Hepatocyte (in vitro differentiated cells): ENCODE results near the gene STAT1. TPM values are rescaled to one million over a fixed set of nuclear protein-coding genes. Genes with fewer than 3 reads are reported as not detected.

Experiments
- DNase-seq: peaks from one replicate; pipeline ENCODE4 v3.0.0-alpha.2; 2016; ENCODE audit warnings: low spot score
- H2AFZ ChIP-seq: fragments of 200-600 bp; sonication (generic); 2 replicates; pipeline ENCODE4 v1.6.0; 2016; ENCODE audit warnings: antibody characterized with exemption, mild to moderate bottlenecking
- H3K27ac ChIP-seq: fragments of 200-600 bp; sonication (generic); 2 replicates; pipeline ENCODE4 v1.5.1; 2016; ENCODE audit warnings: mild to moderate bottlenecking
- H3K27me3 ChIP-seq: fragments of 200-600 bp; sonication (generic); 2 replicates; pipeline ENCODE4 v1.6.1; 2016
- H3K36me3 ChIP-seq: fragments of 200-600 bp; sonication (generic); replicated peaks from 2 replicates; pipeline ENCODE4 v1.5.1; 2016; ENCODE audit warnings: low read depth; ENCODE audit not compliant: insufficient read depth
- H3K4me1 ChIP-seq: fragments of 200-600 bp; sonication (generic); 2 replicates; pipeline ENCODE4 v1.5.1; 2016; ENCODE audit warnings: mild to moderate bottlenecking, moderate library complexity; ENCODE audit not compliant: insufficient read depth
- H3K4me2 ChIP-seq: fragments of 200-600 bp; sonication (generic); 2 replicates; pipeline ENCODE4 v1.6.0; 2016
- H3K4me3 ChIP-seq: fragments of 200-600 bp; sonication (generic); 2 replicates; pipeline ENCODE4 v1.5.1; 2016; ENCODE audit warnings: mild to moderate bottlenecking
- H3K79me2 ChIP-seq: fragments of 200-600 bp; sonication (generic); 2 replicates; pipeline ENCODE4 v1.6.0; 2017; ENCODE audit warnings: mild to moderate bottlenecking
- H3K9me2 ChIP-seq: fragments of 200-600 bp; sonication (generic); replicated peaks from 2 replicates; pipeline ENCODE4 v1.6.0; 2017; ENCODE audit warnings: mild to moderate bottlenecking; ENCODE audit not compliant: insufficient read depth
- H3K9me3 ChIP-seq: fragments of 200-600 bp; sonication (generic); 2 replicates; pipeline ENCODE4 v1.5.1; 2016; ENCODE audit warnings: low read depth, mild to moderate bottlenecking
- H4K20me1 ChIP-seq: fragments of 200-600 bp; sonication (generic); 2 replicates; pipeline ENCODE4 v1.6.0; 2016; ENCODE audit warnings: mild to moderate bottlenecking; ENCODE audit not compliant: insufficient read depth, poor library complexity, severe bottlenecking
- EZH2 ChIP-seq: fragments of 200-600 bp; sonication (generic); IDR thresholded peaks from 2 replicates; pipeline ENCODE4 v1.6.1; 2016; ENCODE audit warnings: antibody characterized with exemption, mild to moderate bottlenecking, borderline replicate concordance
- EZH2phosphoT487 ChIP-seq: fragments of 200-600 bp; sonication (generic); IDR thresholded peaks from one replicate; pipeline ENCODE4 v1.6.1; 2018; ENCODE audit warnings: antibody characterized with exemption, mild to moderate bottlenecking, low read depth, moderate library complexity; ENCODE audit not compliant: unreplicated experiment, severe bottlenecking
- WGBS: methylation state at CpG from one replicate; pipeline ENCODE4 v1.1.6; 2016; ENCODE audit warnings: low lambda C conversion rate; ENCODE audit errors: missing lambda C conversion rate; 5-methylcytosine and 5-hydroxymethylcytosine counted together
- polyA plus RNA-seq: library from polyadenylated mRNA; unstranded; fragments of >200 nt; fragmentation: Nextera tagmentation; extraction: Ambion mirVana; gene quantifications from 2 replicates; pipeline ENCODE4 v1.2.1, GENCODE V29; 2016
- total RNA-seq: library from RNA; depleted of rRNA; stranded (reverse); fragments of >200 nt; gene quantifications from 2 replicates; pipeline ENCODE4 v1.2.3, GENCODE V29; 2014
- TF ChIP-seq, protein P1 (sequence below): fragments of 200-600 bp; sonication (generic); IDR thresholded peaks from 2 replicates; pipeline ENCODE4 v1.5.1; 2016; ENCODE audit warnings: antibody characterized with exemption, mild to moderate bottlenecking; ENCODE audit not compliant: poor library complexity

Gene STAT1
- total and polyA plus RNA-seq, 2 experiments from 2014 or later, result 53.3 to 124 TPM

DNA sequence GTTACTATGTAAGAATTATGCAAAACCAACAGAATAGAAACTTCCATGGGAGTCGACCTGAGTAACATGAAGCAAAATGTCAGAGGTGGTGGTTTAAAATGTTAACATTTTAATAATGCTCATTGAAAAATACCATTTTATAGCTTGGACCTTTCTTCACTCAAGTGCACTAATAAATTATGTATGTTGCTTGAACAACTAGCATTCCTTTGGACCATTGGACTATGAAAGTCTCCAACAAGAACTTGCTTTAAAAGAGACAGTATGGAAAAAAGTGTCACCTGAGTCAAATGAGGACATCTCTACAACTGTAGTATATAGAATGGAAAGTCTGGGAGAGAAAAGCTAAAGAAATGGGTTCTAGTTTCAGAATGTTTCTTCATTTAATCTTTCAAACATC is 81.5 kb downstream of the STAT1 start:
- H3K4me1 ChIP-seq, result no peaks in the 10 kb centered on the region
- no peaks in the 10 kb centered on the region for H3K9me2 ChIP-seq
- H3K27ac ChIP-seq, result no peak overlapping the region
- H3K9me3 ChIP-seq, result no peaks in the 10 kb centered on the region
- no peaks in the 10 kb centered on the region for H3K79me2 ChIP-seq
- H3K27me3 ChIP-seq, result no peaks in the 10 kb centered on the region
- no peak overlapping the region for H2AFZ ChIP-seq
- H3K4me2 ChIP-seq, result no peak overlapping the region
- 88% methylated on average over 1 of the region's 1 CpG for WGBS
- no peaks in the 10 kb centered on the region for H4K20me1 ChIP-seq
- no peak for DNase-seq
- TF ChIP-seq EZH2phosphoT487 (no peak), EZH2 (no peak)
- TF ChIP-seq, protein P1, sequence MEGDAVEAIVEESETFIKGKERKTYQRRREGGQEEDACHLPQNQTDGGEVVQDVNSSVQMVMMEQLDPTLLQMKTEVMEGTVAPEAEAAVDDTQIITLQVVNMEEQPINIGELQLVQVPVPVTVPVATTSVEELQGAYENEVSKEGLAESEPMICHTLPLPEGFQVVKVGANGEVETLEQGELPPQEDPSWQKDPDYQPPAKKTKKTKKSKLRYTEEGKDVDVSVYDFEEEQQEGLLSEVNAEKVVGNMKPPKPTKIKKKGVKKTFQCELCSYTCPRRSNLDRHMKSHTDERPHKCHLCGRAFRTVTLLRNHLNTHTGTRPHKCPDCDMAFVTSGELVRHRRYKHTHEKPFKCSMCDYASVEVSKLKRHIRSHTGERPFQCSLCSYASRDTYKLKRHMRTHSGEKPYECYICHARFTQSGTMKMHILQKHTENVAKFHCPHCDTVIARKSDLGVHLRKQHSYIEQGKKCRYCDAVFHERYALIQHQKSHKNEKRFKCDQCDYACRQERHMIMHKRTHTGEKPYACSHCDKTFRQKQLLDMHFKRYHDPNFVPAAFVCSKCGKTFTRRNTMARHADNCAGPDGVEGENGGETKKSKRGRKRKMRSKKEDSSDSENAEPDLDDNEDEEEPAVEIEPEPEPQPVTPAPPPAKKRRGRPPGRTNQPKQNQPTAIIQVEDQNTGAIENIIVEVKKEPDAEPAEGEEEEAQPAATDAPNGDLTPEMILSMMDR, result no peak
- no peak overlapping the region for H3K4me3 ChIP-seq
- H3K36me3 ChIP-seq, result no peaks in the 10 kb centered on the region

DNA sequence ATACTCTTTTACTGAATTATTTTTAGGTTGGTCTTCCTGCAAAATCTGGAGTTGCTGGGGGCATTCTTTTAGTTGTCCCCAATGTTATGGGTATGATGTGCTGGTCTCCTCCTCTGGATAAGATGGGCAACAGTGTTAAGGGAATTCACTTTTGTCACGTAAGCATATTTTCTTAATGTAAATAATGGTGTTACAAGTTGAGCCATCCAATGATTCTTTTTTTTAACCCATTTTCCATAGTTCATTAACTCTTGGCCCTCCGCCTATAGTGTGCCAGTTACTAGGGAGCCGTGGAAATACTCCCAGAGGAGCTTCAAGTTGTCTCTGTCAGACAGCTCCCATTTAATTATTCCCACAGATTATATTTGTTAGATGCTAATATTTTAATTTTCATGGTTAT is 83.6 kb downstream of the STAT1 start:
- no peaks in the 10 kb centered on the region for H3K27me3 ChIP-seq
- 95% methylated on average over 3 of the region's 3 CpGs for whole genome bisulfite sequencing
- H3K9me2 ChIP-seq, result no peaks in the 10 kb centered on the region
- H3K27ac ChIP-seq, result no peak overlapping the region
- H3K4me3 ChIP-seq, result no peak overlapping the region
- H3K4me2 ChIP-seq, result no peak overlapping the region
- H3K79me2 ChIP-seq, result no peaks in the 10 kb centered on the region
- DNase-seq, result no peak
- H3K4me1 ChIP-seq, result peaks cover 10% of the 10 kb centered on the region
- H4K20me1 ChIP-seq, result no peaks in the 10 kb centered on the region
- H3K36me3 ChIP-seq, result no peaks in the 10 kb centered on the region
- TF ChIP-seq, protein P1, result no peak
- no peak for TF ChIP-seq EZH2
- no peak for TF ChIP-seq EZH2phosphoT487
- H3K9me3 ChIP-seq, result no peaks in the 10 kb centered on the region
- H2AFZ ChIP-seq, result no peak overlapping the region

DNA sequence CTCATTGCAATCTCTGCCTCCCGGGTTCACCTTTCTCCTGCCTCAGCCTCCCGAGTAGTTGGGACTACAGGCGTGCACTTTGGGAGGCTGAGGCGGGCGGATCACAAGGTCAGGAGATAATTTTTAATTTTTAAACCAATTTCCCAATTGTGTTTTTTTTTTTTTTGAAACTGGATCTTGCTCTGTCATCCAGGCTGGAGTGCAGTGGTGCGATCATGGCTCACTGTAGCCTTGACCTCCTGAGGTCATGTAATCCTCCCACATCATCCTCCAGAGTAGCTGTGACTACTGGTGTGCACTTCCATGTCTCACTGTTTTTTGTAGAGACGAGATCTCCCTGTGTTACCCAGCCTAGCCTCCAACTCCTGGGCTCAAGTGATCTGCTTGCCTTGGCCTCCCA is 84.1 kb downstream of the STAT1 start:
- no peak overlapping the region for H3K4me3 ChIP-seq

More for the DNA sequence above, 84.1 kb downstream of the STAT1 start:
- Histone ChIP-seq H3K4me1 (peaks cover 10% of the 10 kb centered on the region), H4K20me1 (no peaks in the 10 kb centered on the region), H2AFZ (no peak overlapping the region), H3K9me3 (no peaks in the 10 kb centered on the region), H3K4me2 (no peak overlapping the region), H3K79me2 (no peaks in the 10 kb centered on the region), H3K36me3 (no peaks in the 10 kb centered on the region), H3K27me3 (no peaks in the 10 kb centered on the region), H3K9me2 (no peaks in the 10 kb centered on the region), H3K27ac (no peak overlapping the region)
- TF ChIP-seq EZH2, result no peak
- TF ChIP-seq, protein P1, result no peak
- no peak for TF ChIP-seq EZH2phosphoT487
- DNase-seq, result no peak
- WGBS, result 90% methylated on average over 7 of the region's 7 CpGs
